C4-2B (cell line): Measurements from ENCODE around the gene RDM1.

Experiments used
- H3K27ac ChIP-seq: fragments of 450-650 bp; 2 replicates; pipeline ENCODE4 v1.5.1; 2017
- ZFX ChIP-seq: fragments of 450-650 bp; IDR thresholded peaks from 2 replicates; pipeline ENCODE4 v1.6.1; 2017
- TF ChIP-seq, protein P1 (sequence below): fragments of 450-650 bp; conservative IDR thresholded peaks from 2 replicates; pipeline ENCODE4 v1.5.1; 2017; ENCODE audit warnings: mild to moderate bottlenecking

Gene RDM1

DNA sequence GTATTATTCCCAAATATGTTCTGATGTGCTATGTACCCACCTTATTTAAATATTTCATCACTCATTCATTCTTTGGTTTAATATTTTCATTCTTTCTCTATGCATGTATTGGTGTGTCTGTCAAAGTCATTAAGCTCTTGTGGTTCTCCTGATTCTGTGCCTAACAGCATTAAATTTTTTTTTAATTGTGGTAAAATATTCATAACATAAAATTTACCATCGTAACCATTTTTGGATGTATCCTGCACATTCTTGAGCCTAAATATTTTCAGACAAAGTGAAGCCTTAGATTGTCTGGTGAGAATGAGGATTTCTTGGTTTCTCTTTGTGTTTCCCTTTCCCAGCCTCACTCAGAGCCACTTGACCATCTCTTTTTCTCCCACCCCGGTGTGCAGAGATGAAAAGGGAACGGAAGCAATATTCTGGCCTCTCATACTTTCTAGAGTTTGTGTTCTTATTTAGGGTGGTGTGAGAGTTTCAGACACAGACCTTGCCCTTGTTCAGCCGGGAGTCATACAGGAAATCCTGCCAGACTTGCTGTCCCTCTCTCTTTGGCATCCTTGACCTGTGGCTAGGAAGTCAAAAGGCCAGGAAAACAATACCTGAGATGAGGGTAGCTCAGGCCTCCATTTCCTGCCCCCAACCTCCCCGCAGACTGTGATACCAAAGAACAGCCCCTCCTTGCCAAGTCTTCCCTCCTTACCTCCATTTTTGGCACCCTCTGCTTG is 55.3 kb downstream of the RDM1 start:
- H3K27ac ChIP-seq: no peak overlapping the region
- TF ChIP-seq ZFX: no peak
- TF ChIP-seq, protein P1, sequence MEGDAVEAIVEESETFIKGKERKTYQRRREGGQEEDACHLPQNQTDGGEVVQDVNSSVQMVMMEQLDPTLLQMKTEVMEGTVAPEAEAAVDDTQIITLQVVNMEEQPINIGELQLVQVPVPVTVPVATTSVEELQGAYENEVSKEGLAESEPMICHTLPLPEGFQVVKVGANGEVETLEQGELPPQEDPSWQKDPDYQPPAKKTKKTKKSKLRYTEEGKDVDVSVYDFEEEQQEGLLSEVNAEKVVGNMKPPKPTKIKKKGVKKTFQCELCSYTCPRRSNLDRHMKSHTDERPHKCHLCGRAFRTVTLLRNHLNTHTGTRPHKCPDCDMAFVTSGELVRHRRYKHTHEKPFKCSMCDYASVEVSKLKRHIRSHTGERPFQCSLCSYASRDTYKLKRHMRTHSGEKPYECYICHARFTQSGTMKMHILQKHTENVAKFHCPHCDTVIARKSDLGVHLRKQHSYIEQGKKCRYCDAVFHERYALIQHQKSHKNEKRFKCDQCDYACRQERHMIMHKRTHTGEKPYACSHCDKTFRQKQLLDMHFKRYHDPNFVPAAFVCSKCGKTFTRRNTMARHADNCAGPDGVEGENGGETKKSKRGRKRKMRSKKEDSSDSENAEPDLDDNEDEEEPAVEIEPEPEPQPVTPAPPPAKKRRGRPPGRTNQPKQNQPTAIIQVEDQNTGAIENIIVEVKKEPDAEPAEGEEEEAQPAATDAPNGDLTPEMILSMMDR: no peak

DNA sequence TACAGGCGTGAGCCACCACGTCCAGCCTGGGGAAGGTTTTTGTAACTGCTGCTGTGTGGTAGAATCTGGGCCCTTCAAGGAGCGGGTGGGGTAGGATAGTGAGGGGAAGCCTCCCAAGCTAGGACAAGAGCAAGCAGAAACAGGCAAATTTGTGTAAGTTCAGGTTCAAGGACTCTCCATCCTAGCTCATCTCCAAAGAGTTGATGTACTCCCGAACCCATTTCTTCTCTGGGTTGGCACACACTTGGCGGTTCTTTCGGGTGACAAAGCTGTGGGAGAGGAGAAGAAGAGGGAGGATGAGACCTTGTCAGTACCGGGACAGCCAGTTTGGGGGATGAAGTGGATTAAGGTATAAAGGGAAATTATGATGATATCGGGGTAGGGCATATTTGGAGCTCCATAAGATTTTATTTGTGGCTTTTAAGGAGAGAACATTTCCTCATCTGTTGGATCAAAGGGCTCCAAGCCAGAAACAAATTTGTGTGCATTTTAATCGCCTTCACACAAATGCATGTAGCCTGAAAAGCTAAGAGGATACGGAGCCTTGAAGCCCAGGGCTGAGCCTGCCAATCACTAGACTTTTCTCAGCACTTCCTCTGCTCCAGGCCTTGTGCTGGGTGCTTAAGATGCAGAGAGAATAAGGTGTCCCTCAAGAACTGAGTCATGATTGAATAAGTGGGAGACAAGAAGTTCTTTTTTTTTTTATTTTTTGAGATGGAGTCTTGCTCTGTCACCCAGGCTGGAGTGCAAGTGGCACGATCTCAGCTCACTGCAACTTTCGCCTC is 58.2 kb downstream of the RDM1 start:
- TF ChIP-seq, protein P1: no peak
- TF ChIP-seq ZFX: no peak
- H3K27ac ChIP-seq: no peak overlapping the region

DNA sequence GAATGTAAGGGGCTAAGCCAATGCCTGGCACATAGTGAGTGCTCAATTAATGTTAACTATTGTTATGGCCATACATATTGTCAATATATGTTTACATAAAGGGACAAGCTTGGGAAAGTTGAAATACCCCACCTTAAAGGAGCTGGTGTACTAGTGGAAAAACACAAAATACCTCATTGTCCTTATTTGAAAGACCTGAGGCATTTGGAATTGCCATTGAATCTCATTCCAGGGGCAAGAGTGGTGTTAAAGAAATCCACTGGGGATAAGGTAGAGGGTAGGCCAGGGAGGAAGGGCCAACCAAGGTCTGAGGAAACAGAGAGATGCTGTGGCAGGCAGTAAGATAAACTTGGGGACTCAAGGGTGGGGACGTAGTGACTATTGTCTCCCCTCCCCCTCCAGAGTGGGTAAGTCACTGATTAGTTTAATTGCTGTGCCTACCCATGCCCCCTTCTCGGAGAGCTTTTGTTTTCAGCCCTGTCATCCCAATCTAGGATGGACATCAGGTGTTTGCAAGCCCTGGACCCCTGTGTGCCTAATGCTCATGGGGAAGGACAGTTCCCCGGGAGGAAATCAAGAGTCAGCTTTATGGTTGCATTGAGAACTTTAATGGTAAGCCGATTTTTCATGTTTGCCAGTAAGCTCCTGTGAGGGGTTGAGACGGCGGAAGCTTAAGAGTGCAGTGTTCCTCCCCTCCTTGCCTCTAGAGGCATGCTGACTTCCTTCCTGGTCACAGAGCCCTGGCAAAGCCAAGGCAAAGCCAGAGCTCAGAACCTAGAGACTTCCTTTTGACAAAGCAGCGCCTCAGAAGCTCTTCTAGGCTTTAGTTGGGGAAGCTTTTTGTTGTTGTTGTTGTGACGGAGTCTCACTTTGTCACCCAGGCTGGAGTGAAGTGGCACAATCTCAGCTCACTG is 59.4 kb downstream of the RDM1 start:
- no peak overlapping the region for H3K27ac ChIP-seq
- TF ChIP-seq, protein P1: no peak
- no peak for TF ChIP-seq ZFX

DNA sequence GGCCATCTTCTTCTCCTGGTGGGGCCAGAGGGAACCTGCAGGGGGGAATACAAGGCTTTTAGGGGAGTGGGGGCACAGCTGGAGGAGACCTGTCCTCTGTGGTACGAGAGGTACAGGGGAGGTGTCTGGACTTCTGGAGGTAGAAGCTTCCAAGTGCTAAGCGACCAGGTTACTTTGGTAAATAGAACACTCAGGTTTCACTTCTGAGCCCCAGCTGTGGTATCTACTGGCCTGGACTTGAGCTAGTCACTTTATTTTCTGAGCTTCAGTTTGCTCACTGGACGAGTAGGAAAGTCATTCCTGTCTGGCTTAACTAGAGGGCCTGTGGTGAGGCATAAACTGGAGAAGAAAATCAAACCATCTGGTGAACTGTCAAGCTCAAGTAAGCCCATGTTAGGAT is 61.8 kb downstream of the RDM1 start, which contains the start of gene HEATR9:
TSS of gene HEATR9 (minus strand) at position 155 of the 400 bp plus-strand sequence. CDS start at position 6, 149 bp downstream.
- no peak within 1 kb of the TSS for H3K27ac ChIP-seq
- no peak for TF ChIP-seq ZFX
- TF ChIP-seq, protein P1: no peak
